ENCODE measurements around the gene SNTG2. TPM values are rescaled to one million over a fixed set of nuclear protein-coding genes. Genes with fewer than 3 reads are reported as not detected.

Gene SNTG2
- polyA plus RNA-seq, 3 donors = 2.4 to 3.3 (median 2.9) TPM

DNA sequence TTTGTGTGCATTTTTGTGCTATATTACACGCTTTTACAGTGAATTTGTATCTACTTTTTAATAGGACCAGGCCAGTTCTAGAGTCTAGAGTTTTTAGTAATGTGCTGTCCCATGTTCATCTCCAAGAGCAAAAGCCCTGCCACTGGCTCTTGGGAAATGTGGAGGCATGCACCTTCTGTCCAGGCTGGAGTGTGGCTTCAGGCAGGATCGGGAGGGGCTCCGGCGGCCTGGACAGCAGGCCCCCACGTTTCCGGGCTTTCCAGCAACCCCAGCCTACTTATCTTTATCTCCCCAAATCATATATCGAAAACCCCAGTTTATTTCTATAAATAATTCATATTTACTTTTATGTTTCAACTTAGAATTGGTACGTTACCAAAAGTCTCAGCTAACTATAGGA is 78.2 kb downstream of the SNTG2 start:
- no peak for DNase-seq (ENCODE audit: extremely low read depth in 1 of 11, low read depth in 9 of 11, low spot score in 4 of 11)

DNA sequence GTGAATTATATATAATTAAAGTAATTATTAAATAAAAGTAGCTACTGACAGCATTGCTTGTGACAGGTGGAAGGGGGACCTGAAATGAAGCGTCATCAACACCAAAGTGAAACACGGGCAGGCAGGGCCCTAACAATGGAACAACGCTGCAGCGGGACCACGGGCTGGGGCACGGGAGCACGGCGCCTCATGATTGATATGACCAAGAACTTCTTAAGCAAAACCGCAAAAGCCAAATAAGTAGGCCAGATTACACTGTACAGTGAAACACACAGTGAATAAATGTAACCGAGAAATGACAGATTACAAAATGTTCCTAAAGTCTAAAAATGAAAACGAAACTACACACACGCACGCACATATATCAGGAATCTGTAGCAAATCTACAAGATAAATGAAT is 81.4 kb downstream of the SNTG2 start:
- DNase-seq (ENCODE audit: extremely low read depth in 1 of 11, low read depth in 9 of 11, low spot score in 4 of 11) = no peak

DNA sequence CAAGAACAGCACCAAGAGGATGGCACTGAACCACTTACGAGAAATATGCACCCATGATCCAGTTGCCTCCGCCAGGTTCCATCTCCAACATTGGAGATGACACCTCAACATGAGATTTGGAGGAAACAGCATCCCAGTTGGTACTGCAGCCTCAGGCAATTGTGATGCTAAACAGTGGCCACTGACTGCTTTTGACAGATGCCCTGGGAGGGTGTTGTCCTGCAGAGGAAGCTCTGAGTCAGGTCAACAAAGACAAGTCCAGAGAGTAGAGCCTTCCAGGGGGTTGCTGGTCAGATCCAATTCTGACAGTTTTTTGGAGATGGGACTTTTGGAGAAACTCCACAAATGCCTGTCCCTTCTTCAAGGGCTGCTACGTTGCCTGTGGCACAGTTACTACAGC is 82.4 kb downstream of the SNTG2 start:
- no peak for DNase-seq (ENCODE audit: extremely low read depth in 1 of 11, low read depth in 9 of 11, low spot score in 4 of 11)

DNA sequence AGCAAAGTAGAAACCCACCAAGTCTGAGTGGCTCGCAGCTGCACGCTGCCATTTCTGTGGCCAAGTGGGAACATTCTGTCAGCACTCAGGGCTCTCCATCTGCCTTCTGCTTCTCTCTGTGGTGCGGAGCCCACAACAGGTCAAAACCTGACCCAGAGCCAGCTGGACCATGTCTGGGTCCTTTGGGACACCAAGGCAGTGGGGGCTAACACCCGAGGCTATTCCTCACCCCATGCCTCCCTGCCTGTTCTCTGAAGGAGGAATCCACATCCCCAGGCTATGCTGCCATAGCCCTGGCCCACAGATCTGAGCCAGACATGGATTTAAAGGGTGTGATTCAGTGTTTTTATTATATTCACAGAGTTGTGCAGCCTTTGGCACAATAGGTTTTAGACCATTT is 86.4 kb downstream of the SNTG2 start:
- no peak for DNase-seq (ENCODE audit: extremely low read depth in 1 of 11, low read depth in 9 of 11, low spot score in 4 of 11)

DNA sequence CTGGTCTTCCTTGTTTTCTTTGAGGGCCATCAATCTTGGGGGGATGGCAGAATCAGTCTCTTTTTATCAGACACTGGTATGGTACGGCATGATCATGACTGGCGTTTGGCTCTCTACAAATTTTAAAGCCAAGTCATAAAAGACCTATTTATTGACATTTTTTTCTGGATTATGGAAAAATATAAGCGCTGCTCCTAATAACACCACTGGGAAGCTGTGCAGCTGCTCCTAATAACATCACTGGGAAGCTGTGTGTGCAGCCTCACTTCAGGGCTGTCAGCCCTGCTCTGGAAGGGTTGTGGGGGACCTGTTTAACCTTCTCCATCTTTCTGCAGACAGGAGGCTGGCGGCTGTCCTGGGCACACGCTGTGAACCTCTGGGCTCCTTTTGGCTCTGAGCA is 88.9 kb downstream of the SNTG2 start:
- DNase-seq (ENCODE audit: extremely low read depth in 1 of 11, low read depth in 9 of 11, low spot score in 4 of 11) = no peak

DNA sequence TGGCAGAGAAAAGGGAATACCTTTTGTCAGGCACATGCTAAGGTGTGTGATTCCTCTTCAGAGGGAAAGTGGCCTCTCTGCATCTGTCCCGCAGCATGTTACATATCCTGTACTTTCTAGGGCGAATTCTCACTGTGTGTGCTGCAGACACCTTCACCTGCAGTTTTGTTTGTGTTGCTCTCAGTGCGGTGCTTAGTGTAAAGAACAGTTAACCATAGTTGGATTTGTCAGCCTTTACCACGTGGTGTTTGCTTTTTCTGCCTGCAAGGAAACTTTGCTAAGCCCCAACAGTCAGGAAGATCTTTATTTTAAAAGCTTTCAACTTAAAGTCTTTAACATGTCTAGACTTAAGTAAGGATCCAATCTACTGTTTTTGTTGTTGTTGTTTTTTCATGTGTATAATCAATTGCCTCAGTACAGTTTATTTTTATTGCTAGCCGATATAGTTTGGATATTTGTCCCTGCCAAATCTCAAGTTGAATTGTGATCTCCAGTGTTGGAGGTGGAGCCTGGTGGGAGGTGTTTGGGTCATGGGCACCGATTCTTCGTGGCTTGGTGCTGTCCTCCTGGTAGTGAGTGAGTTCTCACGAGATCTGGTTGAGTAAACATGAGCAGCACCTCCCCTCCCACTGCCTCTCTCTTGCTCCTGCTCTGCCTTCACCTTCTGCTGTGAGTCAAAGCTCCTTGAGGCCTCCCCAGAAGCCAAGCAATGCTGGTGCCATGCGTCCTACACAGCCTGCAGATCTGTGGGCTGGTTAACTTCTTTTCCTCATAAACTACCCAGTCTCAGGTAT is 90.6 kb downstream of the SNTG2 start:
- DNase-seq (ENCODE audit: extremely low read depth in 1 of 11, low read depth in 9 of 11, low spot score in 4 of 11) = no peak

DNA sequence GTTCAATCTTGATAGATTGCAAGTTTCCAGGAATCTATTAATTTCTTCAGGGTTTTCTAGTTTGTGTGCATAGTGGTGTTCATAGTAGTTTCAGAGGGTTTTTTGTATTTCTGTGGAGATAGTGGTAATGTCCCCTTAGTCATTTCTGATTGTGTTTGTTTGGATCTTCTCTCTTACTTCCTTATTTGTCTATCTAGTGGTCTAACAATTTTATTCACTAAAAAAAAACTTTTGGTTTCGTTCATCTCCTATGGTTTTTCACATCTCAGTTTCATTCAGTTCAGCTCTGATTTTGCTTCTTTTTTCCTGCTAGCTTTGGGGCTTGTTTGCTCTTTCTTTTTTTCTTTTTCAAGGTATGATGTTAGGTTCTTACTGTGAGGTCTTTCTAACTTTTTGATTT is 94.5 kb downstream of the SNTG2 start:
- no peak for DNase-seq (ENCODE audit: extremely low read depth in 1 of 11, low read depth in 9 of 11, low spot score in 4 of 11)

DNA sequence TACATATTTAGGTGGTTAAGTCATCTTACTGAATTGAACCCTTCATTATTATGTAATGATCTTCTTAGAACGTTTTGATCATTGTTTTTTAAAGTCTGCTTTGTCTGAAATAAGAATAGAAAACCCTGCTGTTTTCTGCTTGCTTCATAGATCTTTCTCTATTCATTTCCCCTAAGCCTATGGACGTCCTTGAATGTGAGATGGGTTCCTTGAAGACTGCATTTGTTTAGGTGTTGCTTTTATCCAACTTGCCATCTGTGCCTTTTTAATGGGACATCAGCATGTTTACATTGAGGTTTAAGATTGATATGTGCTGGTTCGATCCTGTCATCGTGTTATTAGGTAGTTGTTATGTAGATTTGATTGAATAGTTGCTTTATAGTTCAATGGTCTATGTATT is 95.4 kb downstream of the SNTG2 start:
- no peak for DNase-seq (ENCODE audit: extremely low read depth in 1 of 11, low read depth in 9 of 11, low spot score in 4 of 11)

DNA sequence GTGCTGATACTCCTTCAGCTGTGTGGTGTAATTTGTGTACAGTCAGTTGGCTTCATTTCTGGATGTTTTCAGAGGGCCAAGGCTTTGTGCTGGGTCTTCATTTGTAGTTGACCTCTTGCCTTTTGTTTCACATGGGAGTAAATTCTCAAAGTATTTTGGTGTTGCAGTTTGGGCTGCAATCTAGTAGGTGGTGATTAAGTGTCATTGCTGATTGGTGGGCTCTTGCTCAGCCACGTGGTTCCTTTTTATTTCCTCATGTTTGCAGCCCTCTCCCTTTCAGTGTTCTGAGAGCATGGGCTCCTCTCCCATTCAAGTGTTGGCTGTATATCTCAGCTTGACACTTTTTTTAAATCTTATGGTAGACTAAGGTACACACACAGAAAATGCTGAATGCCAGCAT is 96.8 kb downstream of the SNTG2 start:
- DNase-seq (ENCODE audit: extremely low read depth in 1 of 11, low read depth in 9 of 11, low spot score in 4 of 11) = no peak

DNA sequence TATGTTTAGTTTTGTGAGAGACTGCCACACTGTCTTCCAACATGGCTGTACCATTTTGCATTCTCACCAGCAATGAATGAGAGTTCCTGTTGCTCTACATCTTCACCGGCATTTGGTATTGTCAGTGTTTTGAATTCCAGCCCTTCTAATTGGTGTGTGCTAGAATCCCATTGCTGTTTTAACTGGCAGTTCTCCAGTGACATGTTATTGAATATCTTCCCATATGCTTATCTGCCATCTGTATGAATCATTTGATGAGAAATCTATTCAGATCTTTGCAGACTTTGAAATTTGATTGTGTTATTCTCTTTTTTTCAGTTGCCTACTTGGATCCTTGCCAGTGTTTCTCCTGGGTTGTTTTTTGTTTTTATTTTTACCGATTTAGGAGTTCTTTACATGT is 99.0 kb downstream of the SNTG2 start:
- no peak for DNase-seq (ENCODE audit: extremely low read depth in 1 of 11, low read depth in 9 of 11, low spot score in 4 of 11)

DNA sequence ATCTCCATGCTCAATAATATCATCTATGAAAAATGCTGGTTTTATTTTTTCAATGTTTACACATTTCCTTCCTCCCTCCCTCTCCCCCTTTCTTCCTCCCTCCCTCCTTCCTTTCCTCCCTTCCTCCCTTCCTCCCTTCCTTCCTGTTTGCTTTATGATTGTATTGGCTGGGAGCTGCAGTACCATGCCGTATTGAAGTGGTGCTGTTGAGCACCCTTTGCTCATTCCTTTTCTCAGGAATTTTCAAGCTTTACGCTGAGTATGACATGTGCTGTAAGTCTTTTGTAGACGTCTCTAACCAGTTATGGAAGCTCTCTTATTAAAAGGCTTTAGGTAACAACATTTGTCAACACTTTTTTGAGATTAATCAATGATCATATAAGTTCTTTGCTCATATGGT is 100.4 kb downstream of the SNTG2 start:
- no peak for DNase-seq (ENCODE audit: extremely low read depth in 1 of 11, low read depth in 9 of 11, low spot score in 4 of 11)

DNA sequence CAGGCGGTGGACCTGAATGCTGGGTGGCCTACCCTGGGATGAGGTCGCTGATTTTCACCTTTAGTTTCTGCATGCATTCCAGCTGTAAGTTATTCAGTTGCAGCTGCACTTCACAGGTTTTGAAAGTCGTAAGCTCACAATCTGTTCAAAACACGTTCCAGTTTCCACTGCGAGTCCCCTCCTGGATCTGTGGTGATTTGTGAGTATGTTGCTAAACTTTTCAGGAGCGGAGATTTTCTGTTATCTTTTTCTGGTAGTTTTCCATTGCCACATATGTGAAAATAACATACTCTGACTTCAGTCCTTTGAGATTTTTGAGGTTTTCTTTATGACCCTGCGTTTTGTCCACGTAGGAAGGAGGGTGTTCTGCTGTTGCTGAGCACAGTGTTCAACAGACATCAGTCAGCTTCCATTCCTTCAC is 102.1 kb downstream of the SNTG2 start:
- peak in 4 of 11 donors; percentile 22 to 55 (median 34) for DNase-seq (ENCODE audit: extremely low read depth in 1 of 11, low read depth in 9 of 11, low spot score in 4 of 11)

DNA sequence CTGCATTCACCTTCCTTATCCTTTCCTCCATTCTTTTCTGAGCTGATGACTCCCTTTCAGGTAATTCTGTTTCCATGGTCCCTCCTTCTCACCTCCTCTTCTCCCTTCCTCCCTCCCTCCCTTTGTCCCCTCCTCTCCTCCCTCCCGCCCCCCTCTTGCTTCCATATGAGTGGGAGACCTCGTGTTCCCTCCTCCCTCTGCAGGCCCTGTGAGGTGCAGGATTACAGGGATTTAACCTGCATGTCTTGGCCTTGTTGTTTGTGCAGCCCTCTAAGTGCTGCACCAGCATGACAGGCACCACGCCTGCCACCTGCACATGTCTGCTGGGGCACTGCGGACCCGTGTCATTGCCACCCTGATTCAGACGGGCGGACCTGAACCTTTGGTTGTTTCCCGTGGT is 103.1 kb downstream of the SNTG2 start:
- DNase-seq (ENCODE audit: extremely low read depth in 1 of 11, low read depth in 9 of 11, low spot score in 4 of 11) = no peak

DNA sequence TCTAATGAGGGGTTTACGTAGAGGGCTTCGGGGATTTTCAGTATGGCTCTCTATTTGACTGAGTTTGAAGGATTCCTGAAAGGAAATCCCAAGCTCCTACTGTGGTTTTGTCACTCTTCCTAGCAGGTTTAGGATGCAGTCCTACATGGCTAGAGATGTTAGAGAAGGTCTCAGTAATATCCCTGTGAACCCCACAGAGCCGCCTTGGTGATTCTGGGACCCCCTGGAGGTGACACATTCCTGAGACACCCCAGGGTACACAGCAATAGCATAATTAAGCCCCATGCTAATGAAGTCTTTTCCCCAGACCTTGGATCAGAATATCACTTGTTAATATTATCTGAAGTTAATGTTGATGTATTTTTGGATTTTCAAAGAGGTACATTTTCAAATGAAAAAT is 103.8 kb downstream of the SNTG2 start:
- no peak for DNase-seq (ENCODE audit: extremely low read depth in 1 of 11, low read depth in 9 of 11, low spot score in 4 of 11)

DNA sequence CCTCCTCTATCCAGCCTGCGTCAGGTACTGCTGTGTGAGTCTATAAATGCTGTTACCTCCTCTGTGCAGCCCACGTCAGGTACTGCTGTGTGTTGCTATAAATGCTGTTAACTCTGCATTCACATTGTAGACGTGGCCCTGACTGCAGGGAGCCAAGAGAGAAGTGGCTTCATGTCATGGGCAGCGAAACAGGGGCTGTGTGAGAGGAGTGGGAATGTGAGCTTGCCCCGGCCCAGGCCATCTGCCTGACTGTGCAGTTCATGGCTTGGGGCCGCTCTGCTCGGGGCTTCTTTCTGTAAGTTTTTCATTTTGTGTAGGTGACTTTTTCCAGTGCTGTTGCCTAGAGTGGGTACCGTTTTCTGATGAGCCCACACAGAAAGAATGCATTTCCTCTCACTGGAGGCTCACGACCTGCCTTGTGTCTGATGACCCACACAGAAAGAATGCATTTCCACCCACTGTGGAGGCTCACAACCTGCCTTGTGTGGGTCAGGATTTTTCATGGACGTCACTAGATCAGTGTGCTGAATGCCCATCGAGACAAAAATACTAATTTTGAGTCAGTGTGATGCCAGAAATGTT is 104.5 kb downstream of the SNTG2 start:
- DNase-seq (ENCODE audit: extremely low read depth in 1 of 11, low read depth in 9 of 11, low spot score in 4 of 11) = no peak

DNA sequence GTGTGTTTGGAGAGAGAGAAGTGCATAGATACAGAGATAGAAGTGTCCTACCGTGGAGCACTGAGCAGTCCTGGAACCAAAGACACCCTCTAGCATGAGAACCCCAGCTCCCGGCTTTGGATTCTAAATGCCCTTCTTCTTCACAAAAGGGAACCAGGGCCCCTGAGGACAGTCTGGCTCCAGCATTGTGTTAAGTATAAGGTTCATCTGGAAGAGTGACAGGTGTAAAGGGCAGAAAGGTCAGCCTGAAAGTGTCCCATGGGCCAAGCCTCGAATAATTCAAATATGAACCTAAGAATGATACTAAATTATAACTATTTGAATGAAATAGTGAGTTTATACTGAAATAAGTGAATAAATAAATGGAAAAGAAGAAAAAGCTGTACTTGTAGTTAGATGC is 109.7 kb downstream of the SNTG2 start:
- no peak for DNase-seq (ENCODE audit: extremely low read depth in 1 of 11, low read depth in 9 of 11, low spot score in 4 of 11)

DNA sequence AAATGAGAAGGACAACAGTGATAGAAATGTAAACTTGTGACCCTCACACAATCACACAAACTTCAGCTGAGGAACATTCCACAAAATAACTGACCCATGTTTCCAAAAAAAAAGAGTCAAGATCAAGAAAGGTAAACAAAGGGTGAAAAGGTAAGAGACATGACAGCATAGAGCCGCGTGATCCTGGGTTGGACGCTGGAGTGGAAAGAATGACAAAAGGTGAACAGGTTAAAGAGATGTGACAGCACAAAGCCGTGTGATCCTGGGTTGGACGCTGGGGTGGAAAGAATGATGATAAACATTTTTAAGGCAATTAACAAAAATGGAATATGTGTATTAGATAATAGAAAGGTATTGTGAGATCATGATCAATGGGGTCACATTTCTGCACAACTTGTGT is 110.3 kb downstream of the SNTG2 start:
- no peak for DNase-seq (ENCODE audit: extremely low read depth in 1 of 11, low read depth in 9 of 11, low spot score in 4 of 11)

DNA sequence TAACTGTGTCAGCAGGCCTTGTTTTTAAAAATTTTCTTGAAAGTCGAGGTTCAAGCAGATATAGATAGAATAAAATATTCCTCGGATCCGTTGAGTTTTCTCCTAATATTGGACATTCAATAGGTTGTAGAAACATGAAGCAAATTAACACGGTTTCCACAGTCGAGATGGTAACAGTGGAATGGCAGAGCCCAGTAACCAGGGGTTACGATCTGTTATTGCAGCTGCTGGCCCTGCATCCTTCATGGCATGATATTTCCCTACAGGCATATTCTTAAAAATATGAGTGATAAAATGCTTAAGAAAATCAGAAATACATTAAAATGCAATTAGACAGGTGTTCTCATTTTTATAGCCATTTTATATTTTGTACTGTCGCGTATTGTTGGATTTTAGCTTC is 117.6 kb downstream of the SNTG2 start:
- DNase-seq (ENCODE audit: extremely low read depth in 1 of 11, low read depth in 9 of 11, low spot score in 4 of 11) = no peak

DNA sequence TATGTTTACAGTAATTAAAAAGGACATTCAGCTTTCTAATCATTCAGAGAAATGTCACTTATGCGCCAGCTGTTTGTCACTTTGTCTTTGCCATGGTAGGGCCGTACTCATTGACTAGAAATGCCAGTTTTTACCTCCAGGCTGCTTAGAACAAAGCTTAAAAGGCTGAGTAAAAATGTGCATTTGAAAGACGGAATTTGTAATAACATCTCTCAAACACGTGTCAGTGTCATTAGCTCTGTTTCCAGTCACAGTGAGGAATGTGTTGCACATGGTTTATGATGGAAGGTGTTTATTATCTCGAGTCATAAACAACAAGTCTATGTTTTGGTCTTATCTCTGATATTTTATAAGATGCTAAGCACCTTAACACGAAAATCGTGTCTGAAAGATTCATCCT is 118.2 kb downstream of the SNTG2 start:
- no peak for DNase-seq (ENCODE audit: extremely low read depth in 1 of 11, low read depth in 9 of 11, low spot score in 4 of 11)

DNA sequence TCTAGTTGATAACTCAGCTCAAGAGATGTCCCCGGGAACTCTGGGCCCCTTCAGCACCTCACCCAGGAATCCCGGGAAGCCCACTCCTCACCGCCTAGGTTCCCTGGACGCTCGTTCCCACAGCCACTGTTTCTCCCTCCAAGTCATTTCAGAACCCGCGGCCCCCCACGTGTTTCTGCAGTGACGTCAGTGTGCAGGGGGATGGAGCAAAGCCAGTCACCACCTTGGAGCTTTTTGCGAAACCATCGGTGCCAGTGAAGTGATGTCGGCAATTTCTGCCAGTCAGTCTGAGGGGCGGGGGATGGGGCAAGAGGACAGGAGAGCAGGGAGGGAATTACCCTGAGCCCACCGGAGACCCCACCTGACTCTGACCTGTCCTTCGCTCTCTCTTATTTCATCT is 119.2 kb downstream of the SNTG2 start:
- DNase-seq (ENCODE audit: extremely low read depth in 1 of 11, low read depth in 9 of 11, low spot score in 4 of 11) = no peak

DNA sequence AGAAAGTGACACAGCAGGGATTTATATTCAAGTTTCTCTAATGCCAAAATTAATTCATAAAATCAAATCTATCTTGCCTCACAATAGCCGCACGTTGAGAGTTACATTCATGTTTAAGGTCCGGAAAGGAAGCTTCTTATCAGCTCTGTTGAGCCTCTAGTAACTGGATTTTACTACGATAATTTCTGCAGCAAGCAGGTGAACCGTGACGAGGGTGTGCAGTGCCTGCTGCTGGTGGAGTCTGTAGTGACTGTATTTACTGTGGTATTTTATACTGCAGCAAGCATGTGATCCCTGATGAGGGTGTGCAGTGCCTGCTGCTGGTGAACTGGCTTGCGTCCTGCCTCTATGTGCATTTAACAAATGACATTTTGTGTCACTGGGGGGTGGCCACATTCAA is 120.0 kb downstream of the SNTG2 start:
- no peak for DNase-seq (ENCODE audit: extremely low read depth in 1 of 11, low read depth in 9 of 11, low spot score in 4 of 11)

All from renal cortex interstitium (tissue), 11 donors.